LNCAP (cell line): Measurements from ENCODE around the gene FCRL1.

ENCODE experiments used
- TF ChIP-seq, protein P1 (sequence below): fragments of 450-650 bp; IDR thresholded peaks from 2 replicates; pipeline ENCODE4 v1.5.1; 2017; ENCODE audit warnings: mild to moderate bottlenecking

Gene FCRL1

DNA sequence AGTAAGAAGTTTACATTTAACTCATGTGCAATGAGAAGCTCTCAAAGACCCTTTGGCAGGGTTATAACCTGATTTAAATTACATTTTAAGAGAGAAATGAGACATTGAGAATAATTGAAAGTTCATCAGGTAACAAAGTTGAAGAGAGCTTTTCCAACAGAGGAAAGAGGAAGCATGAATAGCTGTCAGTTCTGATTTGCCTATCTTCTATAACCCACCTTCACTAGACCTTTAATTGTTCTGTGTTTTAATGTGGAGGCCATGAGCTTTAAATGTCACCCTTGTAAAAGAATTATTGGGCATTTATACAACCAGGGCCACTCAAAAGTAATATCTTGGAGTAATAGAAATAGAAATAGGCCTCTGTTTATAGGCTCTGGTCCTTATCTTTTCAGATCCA is 9.3 kb upstream of the FCRL1 start:
- TF ChIP-seq, protein P1, sequence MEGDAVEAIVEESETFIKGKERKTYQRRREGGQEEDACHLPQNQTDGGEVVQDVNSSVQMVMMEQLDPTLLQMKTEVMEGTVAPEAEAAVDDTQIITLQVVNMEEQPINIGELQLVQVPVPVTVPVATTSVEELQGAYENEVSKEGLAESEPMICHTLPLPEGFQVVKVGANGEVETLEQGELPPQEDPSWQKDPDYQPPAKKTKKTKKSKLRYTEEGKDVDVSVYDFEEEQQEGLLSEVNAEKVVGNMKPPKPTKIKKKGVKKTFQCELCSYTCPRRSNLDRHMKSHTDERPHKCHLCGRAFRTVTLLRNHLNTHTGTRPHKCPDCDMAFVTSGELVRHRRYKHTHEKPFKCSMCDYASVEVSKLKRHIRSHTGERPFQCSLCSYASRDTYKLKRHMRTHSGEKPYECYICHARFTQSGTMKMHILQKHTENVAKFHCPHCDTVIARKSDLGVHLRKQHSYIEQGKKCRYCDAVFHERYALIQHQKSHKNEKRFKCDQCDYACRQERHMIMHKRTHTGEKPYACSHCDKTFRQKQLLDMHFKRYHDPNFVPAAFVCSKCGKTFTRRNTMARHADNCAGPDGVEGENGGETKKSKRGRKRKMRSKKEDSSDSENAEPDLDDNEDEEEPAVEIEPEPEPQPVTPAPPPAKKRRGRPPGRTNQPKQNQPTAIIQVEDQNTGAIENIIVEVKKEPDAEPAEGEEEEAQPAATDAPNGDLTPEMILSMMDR, result no peak

DNA sequence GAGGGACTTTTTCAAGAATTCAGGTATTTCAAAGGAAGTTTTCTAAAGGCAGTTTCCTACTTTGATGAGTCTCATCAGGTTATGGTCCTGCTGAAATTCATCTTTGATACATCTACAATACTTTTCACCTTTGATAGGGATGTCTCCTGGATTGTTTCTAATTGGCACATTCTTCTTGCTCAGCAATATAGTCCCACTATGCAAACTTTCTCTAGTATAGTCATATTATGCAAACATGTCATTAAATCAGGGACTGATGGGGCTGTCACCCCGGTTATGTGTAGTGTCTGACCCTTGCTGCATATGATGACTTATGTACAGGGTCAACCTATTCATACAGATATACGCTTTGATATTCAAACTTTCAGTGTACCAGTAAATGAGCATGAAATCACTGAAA is 379 bp upstream of the FCRL1 start:
- TF ChIP-seq, protein P1, result no peak

DNA sequence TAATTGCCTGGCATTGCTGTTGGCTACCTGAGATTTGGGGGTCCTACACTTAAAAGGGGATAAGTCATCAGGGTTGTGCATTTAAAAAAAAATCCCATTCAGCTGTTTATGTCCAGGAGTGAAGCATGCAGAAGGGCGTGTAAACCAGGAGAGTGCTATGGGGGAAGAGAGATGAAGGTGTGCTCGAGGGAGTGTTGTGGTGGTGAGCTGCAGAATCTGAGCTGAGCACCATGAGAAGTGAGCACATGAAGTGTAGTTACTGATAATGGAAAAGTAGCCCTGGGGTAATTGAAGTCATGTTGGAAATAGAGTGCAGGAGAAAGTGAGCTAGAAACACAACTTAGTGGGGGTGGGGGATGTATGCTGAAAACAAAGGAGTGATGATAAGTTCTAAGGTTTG is 705 bp downstream of the FCRL1 start:
- TF ChIP-seq, protein P1, result no peak

DNA sequence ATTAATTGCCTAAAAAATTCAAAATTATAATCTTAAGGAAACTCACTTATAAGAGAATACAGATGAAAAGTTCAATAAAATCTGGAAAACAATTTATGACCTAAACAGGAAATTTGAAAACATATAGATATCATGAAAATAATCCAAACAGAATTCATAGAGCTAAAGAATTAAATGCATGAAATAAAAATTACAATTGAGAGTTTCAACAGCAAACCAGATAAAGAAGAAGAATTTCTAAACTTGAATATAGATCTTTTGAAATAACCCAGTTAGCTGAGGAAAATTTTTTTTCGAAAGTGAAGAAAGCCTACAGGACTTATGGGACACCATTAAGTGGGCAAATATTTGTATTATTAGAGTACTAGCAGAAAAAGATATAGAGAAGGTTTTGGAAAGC is 6.7 kb downstream of the FCRL1 start:
- TF ChIP-seq, protein P1, result no peak

DNA sequence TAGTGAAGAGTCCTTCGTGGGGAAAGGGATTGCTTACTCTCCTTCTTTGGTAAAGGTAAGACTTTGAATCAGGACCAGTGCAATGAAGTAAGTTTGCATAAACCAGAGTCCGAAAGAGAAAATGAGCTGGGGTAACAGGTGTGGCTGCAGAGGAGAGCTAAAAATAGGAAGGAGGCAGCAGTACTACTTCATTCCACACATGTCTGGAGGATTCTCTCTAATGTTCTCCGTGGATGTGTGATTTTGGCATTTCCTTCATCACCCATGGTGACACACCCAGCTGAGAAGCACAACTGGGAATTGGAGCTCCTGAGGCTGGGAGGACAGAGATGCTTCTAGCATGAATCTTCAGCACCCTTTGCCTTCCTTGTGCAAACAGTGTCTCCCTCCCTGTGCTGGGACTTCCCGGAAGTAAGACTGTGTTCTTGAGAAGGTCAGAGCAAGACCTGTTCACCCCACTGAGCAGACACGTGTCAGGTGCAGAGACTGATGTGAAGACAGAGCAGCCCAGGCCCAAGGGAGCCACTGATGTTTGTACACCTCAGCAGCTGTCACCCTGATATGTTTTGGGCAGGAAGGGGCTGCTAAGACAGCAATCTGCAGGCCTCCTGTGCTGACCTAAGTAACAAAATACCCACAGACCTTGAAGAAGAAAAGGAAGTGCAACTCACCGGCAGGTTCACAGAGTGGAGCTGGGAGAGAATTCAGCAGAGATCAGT is 13.3 kb downstream of the FCRL1 start:
- TF ChIP-seq, protein P1, result no peak

DNA sequence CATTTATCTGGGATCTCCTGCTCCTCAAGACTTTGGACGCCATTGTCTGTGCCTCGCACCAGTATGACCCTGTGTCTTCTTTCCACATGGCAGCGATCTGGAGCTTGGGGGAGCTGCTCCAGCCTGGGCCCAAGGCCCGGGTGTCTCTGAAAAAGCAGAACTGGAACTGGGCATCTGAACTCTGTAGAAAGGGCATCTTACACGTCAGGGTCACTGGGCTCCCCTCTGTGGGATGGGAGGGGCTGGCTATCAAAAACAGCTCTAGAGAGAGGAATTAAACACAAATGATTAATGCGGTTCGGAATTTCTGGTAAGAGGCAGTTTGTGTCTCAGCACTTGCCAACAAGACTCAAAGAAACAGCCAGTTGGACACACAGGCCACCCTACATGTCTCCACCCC is 16.1 kb downstream of the FCRL1 start:
- TF ChIP-seq, protein P1, result no peak

DNA sequence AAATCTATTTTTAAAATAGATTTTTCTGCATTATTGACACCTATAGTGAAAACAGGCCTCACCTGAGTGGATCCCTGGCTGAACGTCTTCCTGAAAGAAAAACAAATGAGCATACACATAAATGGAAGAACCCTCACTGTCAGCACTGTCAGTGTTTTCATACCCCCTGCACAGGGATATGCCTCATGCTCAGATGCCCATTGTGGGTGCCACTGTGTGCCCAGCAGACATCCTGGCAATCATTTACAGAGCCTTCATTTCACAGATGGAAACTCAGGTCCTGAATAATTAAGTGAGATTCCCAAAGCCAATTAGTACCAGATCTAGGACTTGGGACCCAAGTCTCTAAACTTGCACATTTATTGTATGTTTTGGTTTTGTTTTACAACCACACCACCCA is 19.9 kb downstream of the FCRL1 start:
- TF ChIP-seq, protein P1, result no peak

DNA sequence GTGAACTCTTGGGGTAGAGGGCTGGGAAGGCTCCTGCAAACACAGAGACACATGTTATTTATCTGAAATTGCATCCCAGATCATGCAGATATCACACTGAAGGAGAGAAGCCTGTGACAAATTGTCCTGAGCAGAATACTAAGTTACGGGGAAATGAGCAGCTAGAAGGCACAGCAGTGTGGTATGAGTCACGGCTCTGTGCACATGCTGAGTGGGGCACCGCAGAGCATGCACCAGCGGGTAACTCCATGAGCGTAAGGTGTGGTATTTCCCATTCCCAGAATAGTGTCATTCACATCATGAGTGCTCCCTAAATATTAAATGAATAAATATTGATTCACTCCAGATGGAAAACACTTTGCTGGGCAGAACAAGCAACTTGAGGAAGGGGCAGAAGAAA is 21.7 kb downstream of the FCRL1 start:
- TF ChIP-seq, protein P1, result no peak
